Mesenteric fat pad (tissue), 1 donor: ENCODE measurements around the gene KRTAP2-1. TPM values are rescaled to one million over a fixed set of nuclear protein-coding genes. Genes with fewer than 3 reads are reported as not detected.
"Not testable (repeated sequence)": the region's sequence is repeated elsewhere in the genome, so short reads cannot be mapped to it uniquely, and the experiment has no call there.

ENCODE experiments used
- DNase-seq: peaks from one replicate; pipeline ENCODE4 v3.0.0-alpha.2; 2020; ENCODE audit warnings: low spot score
- total RNA-seq: library from RNA; stranded (reverse); fragmentation: NEBNext Ultra II Directional; extraction: Animal tissue kit (Norgen Biotek cat#: 25700); gene quantifications from one replicate; pipeline ENCODE4 v1.2.1, GENCODE V29; 2021
- donor health status: DM: yes; HTN: yes; CAD: no.

Gene KRTAP2-1
- total RNA-seq, 1 donor from 2014 or later = not detected

DNA sequence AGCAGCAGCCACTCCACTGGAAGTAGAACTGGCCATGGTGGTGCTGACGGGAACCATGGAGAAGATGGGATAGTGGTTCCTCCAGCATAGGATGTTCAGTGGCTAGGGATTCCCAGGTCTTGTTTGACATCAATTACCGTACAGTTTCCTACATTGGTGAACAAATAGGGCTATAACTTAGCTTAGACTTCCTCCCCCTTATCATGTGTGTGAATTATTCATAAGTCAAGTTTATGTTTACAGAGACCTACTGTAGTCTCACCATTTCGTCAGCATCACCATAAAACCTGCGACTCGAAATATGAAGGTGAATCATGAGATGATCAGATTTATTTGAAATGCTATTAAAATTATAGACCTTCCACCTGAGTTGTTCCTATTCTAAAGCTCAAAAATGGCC lies 11.6 kb upstream of the KRTAP2-1 start:
- no peak for DNase-seq

DNA sequence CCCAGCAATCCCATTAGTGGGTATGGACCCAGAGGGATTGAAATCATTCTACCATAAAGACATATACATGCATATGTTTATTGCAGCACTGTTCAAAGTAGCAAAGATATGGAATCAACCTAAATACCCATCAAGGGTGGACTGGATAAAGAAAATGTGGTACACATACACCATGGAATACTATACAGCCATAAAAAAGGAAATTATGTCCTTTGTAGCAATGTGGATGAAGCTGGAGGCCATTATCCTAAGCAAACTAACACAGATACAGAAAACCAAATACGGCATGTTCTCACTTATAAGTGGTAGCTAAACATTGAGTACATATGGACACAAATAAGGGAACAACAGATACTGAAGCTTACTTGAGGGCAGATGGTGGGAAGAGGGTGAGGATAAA lies 10.4 kb upstream of the KRTAP2-1 start:
- DNase-seq = no peak

DNA sequence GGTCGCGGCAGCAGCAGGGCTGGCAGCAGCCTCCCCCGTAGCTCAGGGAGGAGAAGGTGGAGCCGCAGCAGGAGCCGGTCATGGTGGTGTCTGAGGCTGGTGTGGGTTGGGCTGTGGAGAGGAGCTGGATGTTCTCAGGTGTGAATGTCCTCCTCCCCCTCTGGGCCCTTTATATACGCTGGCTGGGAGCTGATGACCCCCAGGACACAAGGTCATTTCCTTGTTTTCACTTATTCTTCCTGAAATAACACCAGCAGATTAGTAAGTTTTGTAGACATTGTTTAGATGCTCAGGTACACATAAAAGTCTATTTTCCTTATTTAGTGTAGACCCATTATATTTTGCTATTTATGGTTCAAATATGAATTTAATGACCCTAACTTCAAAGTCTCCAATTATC lies 8.0 kb upstream of the KRTAP2-1 start, which contains the start of gene KRTAP2-2:
Gene KRTAP2-2 (minus strand): TSS at position 101 of the 400 bp plus-strand sequence. CDS start 19 bp downstream, at position 82.
- not testable (repeated sequence) for DNase-seq

- DNase-seq = not testable (repeated sequence)
Measured at GRCh38 chr17:41054556-41054955, 7.4 kb upstream of the KRTAP2-1 start.

GRCh38 chr17:41054025-41054424 lies 6.9 kb upstream of the KRTAP2-1 start:
- DNase-seq = no peak

GRCh38 chr17:41052566-41052965 lies 5.5 kb upstream of the KRTAP2-1 start:
- no peak for DNase-seq

DNA sequence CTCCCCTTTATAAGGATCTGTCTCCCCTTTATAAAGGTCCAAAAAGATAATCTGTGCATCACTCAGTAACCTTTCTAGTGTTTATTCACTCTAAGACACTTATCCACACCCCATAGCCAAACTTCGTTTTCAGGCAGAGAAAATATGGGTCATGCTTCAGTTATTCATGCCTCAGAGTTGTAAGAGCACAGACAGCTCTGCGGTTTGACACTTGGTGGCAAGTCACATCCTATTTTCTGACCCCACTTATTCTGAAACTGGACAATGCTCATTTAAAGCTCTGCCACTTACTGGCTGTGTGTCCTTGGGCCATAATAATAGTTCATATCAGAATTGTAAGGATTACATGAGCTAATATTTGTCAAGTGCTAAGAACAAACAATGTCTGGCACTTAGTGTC lies 2.0 kb upstream of the KRTAP2-1 start:
- DNase-seq = no peak

DNA sequence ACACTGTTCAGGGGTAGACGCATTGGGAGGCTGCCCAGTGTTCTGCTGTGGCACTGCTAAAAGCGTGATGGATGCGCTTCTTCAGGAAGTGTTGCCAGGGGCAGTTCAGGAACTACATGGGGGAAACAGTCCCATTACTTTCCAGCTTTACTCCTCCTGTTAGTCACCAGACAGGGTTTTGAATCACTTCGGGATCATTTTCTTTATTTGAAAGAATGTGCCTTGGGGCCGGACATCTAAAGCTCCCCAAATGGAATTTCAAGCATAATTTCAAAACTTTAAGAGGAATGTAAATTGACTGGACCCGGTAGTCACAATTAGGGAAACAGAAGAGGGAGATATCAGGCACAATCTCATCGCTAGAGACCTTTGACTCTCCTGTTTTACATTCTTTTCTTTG lies 1.3 kb upstream of the KRTAP2-1 start:
- no peak for DNase-seq

GRCh38 chr17:41042953-41043352 lies 4.2 kb downstream of the KRTAP2-1 start:
- no peak for DNase-seq

DNA sequence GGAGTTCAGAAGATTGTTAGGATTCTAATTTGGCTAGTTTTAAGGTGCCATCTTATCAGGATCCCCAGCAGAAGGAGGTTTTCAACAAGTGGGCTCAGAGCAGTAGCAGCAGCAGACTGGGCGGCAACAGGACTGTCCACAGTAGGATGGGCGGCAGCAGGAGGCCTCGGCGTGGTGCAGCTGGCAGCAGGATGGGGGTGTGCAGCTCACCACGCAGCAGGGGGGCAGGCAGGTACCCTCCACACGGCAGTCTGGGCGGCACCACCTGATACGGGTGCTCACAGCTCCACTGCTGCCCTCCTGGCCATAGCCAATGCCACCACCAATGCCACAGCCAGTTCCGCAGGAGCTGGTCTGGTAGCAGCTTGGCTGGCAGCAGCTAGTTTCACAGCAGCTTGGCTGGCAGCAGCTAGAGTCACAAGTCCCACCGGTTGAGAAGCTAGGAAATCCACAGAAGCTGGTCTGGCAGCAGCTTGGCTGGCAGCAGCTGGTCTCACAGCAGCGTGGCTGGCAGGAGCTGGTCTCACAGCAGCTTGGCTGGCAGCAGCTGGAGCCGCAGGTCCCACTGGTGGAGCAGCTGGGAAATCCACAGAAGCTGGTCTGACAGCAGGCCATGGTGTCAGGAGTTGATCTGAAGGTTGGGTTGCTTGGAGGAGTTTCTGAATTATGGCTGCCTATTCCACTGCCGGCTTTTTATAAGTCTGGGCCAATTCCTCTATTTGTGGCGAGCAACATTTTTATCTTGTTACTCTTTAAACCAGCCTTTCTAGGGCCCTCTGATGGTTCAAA lies 6.1 kb downstream of the KRTAP2-1 start, which contains the start of gene KRTAP1-1:
Gene KRTAP1-1 (minus strand): TSS at position 668 of the 789 bp plus-strand sequence. CDS start 53 bp downstream, at position 615.
- DNase-seq = not testable (repeated sequence)

GRCh38 chr17:41037853-41038350 lies 9.2 kb downstream of the KRTAP2-1 start:
- DNase-seq = no peak

DNA sequence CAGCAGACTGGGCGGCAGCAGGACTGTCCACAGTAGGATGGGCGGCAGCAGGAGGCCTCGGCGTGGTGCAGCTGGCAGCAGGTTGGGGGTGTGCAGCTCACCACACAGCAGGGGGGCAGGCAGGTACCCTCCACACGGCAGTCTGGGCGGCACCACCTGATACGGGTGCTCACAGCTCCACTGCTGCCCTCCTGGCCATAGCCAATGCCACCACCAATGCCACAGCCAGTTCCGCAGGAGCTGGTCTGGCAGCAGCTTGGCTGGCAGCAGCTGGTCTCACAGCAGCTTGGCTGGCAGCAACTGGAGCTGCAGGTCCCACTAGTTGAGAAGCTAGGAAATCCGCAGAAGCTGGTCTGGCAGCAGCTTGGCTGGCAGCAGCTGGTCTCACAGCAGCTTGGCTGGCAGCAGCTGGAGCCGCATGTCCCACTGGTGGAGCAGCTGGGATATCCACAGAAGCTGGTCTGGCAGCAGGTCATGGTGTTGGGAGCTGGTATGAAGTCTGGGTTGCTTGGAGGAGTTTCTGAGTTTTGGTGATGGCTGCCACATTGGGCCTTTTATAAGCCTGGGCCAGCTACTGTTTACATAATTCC lies 12.7 kb downstream of the KRTAP2-1 start, which contains the start of gene KRTAP1-3:
Gene KRTAP1-3 (minus strand): TSS at position 529 of the 590 bp plus-strand sequence. CDS start 53 bp downstream, at position 476.
- DNase-seq = not testable (repeated sequence)

- no peak for DNase-seq
Measured at GRCh38 chr17:41029633-41030245, 17.4 kb downstream of the KRTAP2-1 start, which contains the start of gene KRTAP1-4. TSS of gene KRTAP1-4 (minus strand) at chr17:41030195. CDS start at chr17:41030078, 117 bp downstream.

DNA sequence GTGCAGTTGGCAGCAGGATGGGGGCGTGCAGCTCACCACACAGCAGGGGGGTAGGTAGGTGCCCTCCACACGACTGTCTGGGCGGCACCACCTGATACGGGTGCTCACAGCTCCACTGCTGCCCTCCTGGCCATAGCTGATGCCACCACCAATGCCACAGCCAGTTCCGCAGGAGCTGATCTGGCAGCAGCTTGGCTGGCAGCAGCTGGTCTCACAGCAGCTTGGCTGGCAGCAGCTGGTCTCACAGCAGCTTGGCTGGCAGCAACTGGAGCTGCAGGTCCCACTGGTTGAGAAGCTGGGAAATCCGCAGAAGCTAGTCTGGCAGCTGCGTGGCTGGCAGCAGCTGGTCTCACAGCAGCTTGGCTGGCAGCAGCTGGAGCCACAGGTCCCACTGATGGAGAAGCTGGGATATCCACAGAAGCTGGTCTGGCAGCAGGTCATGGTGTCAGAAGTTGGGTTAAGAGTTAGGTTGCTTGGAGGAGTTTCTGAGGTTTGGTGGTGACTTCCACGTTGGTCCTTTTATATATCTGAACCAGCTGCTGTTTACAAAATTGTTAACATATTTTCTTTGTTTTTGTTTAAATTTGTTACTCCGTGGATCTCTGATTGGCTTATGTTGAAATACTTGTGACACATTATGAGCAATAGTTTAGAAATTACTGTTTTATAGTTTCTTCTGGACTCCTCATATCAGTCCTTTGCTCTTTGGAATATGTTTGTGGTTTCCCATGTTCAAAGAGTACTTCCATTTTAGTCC lies 20.2 kb downstream of the KRTAP2-1 start, which contains the start of gene KRTAP1-5:
Gene KRTAP1-5 (minus strand): TSS at position 494 of the 757 bp plus-strand sequence. CDS start 53 bp downstream, at position 441.
- no peak for DNase-seq

DNA sequence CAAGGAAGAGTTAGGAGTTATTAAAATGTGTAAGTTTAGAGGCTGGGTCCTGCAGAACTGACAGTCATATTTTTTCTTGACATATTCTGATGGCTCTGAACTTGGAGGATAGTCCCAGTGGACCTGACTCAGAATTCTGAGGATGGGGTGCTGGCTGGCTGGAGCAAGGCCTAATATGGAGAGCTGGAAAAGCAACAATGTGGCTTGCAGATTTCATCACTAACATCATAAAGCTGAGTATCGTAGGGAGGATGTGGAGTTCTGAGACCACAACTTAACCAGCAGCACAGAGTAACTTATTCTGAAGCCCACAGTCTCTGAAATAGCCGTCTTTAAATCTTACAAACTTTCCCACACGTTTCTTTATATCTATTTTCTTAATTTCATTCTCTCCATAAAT lies 22.4 kb downstream of the KRTAP2-1 start:
- DNase-seq = no peak

- no peak for DNase-seq
Measured at GRCh38 chr17:41020336-41020735, 26.8 kb downstream of the KRTAP2-1 start.

DNA sequence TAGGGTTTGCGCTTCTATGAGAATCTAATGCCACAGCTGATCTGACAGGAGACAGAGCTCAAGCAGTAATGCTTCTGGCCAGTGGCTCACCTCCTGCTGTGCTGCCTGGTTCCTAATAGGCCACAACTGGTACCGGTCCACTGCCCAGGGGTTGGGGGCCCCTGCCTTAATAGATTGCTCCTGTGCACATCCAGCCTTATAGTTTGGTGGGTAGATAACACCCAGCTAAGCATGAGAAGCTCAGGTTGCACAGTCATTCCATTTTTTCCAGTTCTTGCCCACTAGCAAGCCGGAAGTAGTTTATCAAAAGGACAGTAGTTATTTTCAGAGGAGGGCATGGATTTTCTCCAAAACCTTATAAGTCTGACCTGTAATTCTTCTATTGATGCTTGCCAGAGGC lies 27.7 kb downstream of the KRTAP2-1 start:
- DNase-seq = no peak

GRCh38 chr17:41018541-41018940 lies 28.6 kb downstream of the KRTAP2-1 start:
- no peak for DNase-seq

- DNase-seq = no peak
Measured at GRCh38 chr17:41016578-41017215, 30.4 kb downstream of the KRTAP2-1 start.

- DNase-seq = no peak
Measured at GRCh38 chr17:41015454-41015853, 31.7 kb downstream of the KRTAP2-1 start.
